Lower leg skin (tissue), 4 donors: Measurements from ENCODE around the gene RAB40B. TPM values are rescaled to one million over a fixed set of nuclear protein-coding genes. Genes with fewer than 3 reads are reported as not detected.
"Not testable (repeated sequence)": the region's sequence is repeated elsewhere in the genome, so short reads cannot be mapped to it uniquely, and the experiment has no call there.

Experiments
- DNase-seq, 2 donors: peaks; one replicate each; pipeline ENCODE4 v3.0.0-alpha.2; 2019; ENCODE audit warnings: low spot score in 2 of 2
- H3K4me3 ChIP-seq: fragments of 200-600 bp; sonication (generic); 2 replicates; pipeline ENCODE4 v1.5.1; 2017; ENCODE audit warnings: mild to moderate bottlenecking, low read depth; ENCODE audit not compliant: poor library complexity, severe bottlenecking
- POLR2A ChIP-seq, 2 donors: fragments of 450-650 bp; IDR thresholded peaks; one replicate each; pipeline ENCODE4 v1.6.1; 2016 to 2017; ENCODE audit warnings: antibody characterized with exemption in 2 of 2, mild to moderate bottlenecking in 1 of 2, moderate library complexity in 1 of 2
- WGBS, 2 donors: methylation state at CpG; one replicate each; pipeline ENCODE4 v1.1.5; 2018; 5-methylcytosine and 5-hydroxymethylcytosine counted together
- intact Hi-C: fragments of 100-400 bp; cut with DNase I; formaldehyde crosslinking; loops from one replicate; pipeline ENCODE4 v1.15.0; 2023; ENCODE audit warnings: low total_unique reads
- total RNA-seq, 4 donors: library from RNA; depleted of rRNA; stranded (reverse); fragments of >200 nt; gene quantifications; one replicate each; pipeline ENCODE4 v1.1.0, GENCODE V29; 2016
- TF ChIP-seq, protein P1 (sequence below), 3 donors: fragments of 450-650 bp; IDR thresholded peaks; one replicate each; pipeline ENCODE4 v1.5.1; 2016; ENCODE audit warnings: antibody characterized with exemption in 3 of 3, mild to moderate bottlenecking in 3 of 3, moderate library complexity in 2 of 3

RAB40B gene
- total RNA-seq, 4 donors from 2014 or later = 17.4 to 51.2 (median 27.0) TPM

DNA sequence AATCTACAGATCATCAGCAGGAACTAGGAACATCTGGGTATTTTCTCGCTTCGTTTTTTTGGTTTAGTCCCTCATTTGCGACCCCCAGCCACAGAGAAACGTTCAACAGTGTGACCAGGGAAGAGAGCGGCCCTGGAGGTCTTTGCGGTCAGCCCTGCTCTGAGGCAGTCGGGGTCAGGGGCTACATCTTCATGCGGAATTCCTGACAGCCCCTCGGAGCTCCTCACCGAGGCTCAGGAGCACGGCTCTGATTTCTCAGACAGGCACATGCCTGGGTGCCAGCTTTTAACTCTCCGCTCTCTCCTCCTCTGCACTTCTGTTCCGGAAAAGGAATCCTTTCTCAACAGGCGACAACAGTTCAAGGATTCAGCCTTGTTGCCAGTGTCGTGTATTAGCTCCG is 42.2 kb downstream of the RAB40B start:
- intact Hi-C loops = no loop called here
- WGBS, 2 donors = 91 to 92% methylated on average over 16 of the region's 16 CpGs
- DNase-seq = no peak
- TF ChIP-seq POLR2A (IDR thresholded peaks at IDR 0.05) = no peak
- TF ChIP-seq, protein P1, sequence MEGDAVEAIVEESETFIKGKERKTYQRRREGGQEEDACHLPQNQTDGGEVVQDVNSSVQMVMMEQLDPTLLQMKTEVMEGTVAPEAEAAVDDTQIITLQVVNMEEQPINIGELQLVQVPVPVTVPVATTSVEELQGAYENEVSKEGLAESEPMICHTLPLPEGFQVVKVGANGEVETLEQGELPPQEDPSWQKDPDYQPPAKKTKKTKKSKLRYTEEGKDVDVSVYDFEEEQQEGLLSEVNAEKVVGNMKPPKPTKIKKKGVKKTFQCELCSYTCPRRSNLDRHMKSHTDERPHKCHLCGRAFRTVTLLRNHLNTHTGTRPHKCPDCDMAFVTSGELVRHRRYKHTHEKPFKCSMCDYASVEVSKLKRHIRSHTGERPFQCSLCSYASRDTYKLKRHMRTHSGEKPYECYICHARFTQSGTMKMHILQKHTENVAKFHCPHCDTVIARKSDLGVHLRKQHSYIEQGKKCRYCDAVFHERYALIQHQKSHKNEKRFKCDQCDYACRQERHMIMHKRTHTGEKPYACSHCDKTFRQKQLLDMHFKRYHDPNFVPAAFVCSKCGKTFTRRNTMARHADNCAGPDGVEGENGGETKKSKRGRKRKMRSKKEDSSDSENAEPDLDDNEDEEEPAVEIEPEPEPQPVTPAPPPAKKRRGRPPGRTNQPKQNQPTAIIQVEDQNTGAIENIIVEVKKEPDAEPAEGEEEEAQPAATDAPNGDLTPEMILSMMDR (IDR thresholded peaks at IDR 0.05) = no peak
- no peak overlapping the region for H3K4me3 ChIP-seq

DNA sequence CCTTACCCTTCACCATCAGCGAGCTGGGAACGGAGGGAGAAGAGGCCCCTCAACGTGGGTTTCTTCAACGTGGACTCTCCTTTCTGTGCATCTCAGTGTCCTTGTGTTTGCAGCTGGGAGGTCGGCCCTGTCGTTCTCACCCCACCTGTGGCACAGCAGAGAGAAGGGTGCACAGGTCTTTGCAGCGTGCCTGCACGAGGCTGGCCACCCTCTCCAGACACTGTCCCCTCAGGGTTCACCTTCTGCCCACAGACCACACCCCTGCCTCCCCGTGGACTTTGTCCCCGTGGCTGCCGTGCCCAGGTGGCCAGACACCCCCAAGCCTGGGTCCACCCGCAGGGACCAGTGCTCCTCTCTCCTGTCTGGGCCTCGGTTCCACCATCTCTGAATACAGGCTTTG is 43.0 kb downstream of the RAB40B start:
- intact Hi-C loops = no loop called here

DNA sequence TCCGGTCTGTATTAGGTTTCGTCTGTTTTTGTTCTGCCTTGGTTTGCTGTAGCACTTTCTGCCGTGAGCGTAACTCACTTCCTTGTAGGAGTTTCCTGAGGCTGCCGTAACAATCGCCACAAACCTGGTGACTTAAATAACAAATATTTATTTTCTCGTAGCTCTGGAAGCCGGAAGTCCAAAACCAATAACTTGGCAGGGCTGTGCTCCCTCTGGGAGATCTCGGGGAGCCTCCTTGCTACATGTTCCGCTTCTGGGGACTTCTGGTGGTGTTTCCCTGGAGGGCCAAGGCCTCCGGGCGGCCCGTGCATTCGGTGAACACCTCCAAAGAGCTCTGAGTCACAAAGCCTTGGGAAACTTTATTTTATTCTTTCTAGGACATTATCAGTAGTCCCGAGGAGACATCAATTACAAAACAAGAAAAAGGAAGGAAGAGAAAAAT is 43.4 kb downstream of the RAB40B start:
- no peak for DNase-seq
- intact Hi-C loops = no loop called here
- 72 to 76% methylated on average over 15 of the region's 15 CpGs for WGBS, 2 donors
- H3K4me3 ChIP-seq = no peak overlapping the region
- no peak for TF ChIP-seq POLR2A (IDR thresholded peaks at IDR 0.05)
- TF ChIP-seq, protein P1 (IDR thresholded peaks at IDR 0.05) = no peak

More for the DNA sequence above, 43.0 kb downstream of the RAB40B start:
- no peak for DNase-seq
- TF ChIP-seq POLR2A (IDR thresholded peaks at IDR 0.05) = no peak
- TF ChIP-seq, protein P1 (IDR thresholded peaks at IDR 0.05) = no peak
- no peak overlapping the region for H3K4me3 ChIP-seq
- 82 to 87% methylated on average over 13 of the region's 13 CpGs for WGBS, 2 donors

DNA sequence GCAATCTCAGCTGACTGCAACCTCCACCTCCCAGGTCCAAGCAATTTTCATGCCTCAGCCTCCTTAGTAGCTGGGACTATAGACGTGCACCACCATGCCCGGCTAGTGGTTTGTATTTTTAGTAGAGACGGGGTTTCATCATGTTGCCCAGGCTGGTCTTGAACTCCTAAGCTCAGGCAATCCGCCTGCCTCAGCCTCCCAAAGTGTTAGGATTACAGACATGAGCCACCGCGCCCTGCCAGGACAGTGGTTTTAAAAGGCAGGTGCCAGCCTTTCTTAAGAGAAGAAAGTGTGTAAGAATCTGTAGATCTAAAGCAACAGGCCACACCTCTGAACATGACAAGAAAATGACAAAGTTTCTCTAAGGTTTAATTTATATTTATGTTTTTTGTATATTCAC is 43.9 kb downstream of the RAB40B start:
- intact Hi-C loops, DNase-seq, H3K4me3 ChIP-seq: not testable (repeated sequence)
- WGBS, 2 donors = 83 to 91% methylated on average over 6 of the region's 6 CpGs

GRCh38 chr17:82653651-82654528 is 44.6 kb downstream of the RAB40B start:
- no peak overlapping the region for H3K4me3 ChIP-seq
- TF ChIP-seq, protein P1 (IDR thresholded peaks at IDR 0.05) = no peak
- TF ChIP-seq POLR2A (IDR thresholded peaks at IDR 0.05) = no peak
- DNase-seq = no peak
- WGBS, 2 donors = 87 to 88% methylated on average over 30 of the region's 30 CpGs
- intact Hi-C loops = no loop called here

- TF ChIP-seq POLR2A (IDR thresholded peaks at IDR 0.05) = no peak
- TF ChIP-seq, protein P1 (IDR thresholded peaks at IDR 0.05) = no peak
- intact Hi-C loops = no loop called here
- WGBS, 2 donors = 71 to 76% methylated on average over 9 to 10 of the region's 10 CpGs
- no peak for DNase-seq
- H3K4me3 ChIP-seq = no peak overlapping the region
Measured at GRCh38 chr17:82650723-82651122, 47.8 kb downstream of the RAB40B start.
